CD4-positive, CD25-positive, alpha-beta regulatory T cell (primary cell): ENCODE data around the gene NELFCD. TPM values are rescaled to one million over a fixed set of nuclear protein-coding genes. Genes with fewer than 3 reads are reported as not detected.

ENCODE experiments used
- ATAC-seq, 2 donors: fragments of 150-1000 bp; cut with Tn5 transposase; one replicate each; pipeline ENCODE4 v1.10.0; 2021; ENCODE audit warnings: low read depth in 2 of 2, moderate number of reproducible peaks in 2 of 2, moderate library complexity in 1 of 2
- DNase-seq, 3 donors: peaks; one replicate each; pipeline versions ENCODE4 v3.0.0 to v3.0.0-alpha.2; 2012 to 2022; ENCODE audit warnings: mixed read lengths in 1 of 3
- H3K27ac ChIP-seq: one replicate; pipeline ENCODE4 v1.7.0; 2013; ENCODE audit warnings: mild to moderate bottlenecking, low read length; ENCODE audit not compliant: insufficient read depth, poor library complexity, severe bottlenecking
- H3K27me3 ChIP-seq: one replicate; pipeline ENCODE4 v1.7.0; 2013; ENCODE audit warnings: low read length; ENCODE audit not compliant: control insufficient read depth, insufficient read depth
- H3K36me3 ChIP-seq: one replicate; pipeline ENCODE4 v1.7.0; 2013; ENCODE audit warnings: mild to moderate bottlenecking, low read length, moderate library complexity; ENCODE audit not compliant: control insufficient read depth, insufficient read depth
- H3K4me1 ChIP-seq: 2 replicates; pipeline ENCODE4 v1.7.0; 2013; ENCODE audit warnings: mild to moderate bottlenecking, low read length; ENCODE audit not compliant: insufficient read depth, control insufficient read depth, poor library complexity, severe bottlenecking
- H3K4me3 ChIP-seq: one replicate; pipeline ENCODE4 v1.7.0; 2013; ENCODE audit warnings: low read depth, mild to moderate bottlenecking, low read length, moderate library complexity
- H3K9me3 ChIP-seq, 2 experiments: 1 replicate in 1 of 2; 2 replicates in 1 of 2; pipeline ENCODE4 v1.7.0; 2013; ENCODE audit warnings: low read length in 2 of 2, mild to moderate bottlenecking in 1 of 2, moderate library complexity in 1 of 2; ENCODE audit not compliant: control insufficient read depth in 2 of 2
- H3K27ac Mint-ChIP-seq, 3 donors: one replicate each; pipeline ENCODE4 v1.8.0; 2020 to 2022; ENCODE audit warnings: mild to moderate bottlenecking in 3 of 3, mixed read lengths in 3 of 3, moderate library complexity in 2 of 3
- H3K27me3 Mint-ChIP-seq: one replicate; pipeline ENCODE4 v1.8.0; 2022; ENCODE audit warnings: mild to moderate bottlenecking, mixed read lengths
- H3K36me3 Mint-ChIP-seq: one replicate; pipeline ENCODE4 v1.8.0; 2020; ENCODE audit warnings: mixed read lengths
- H3K4me1 Mint-ChIP-seq, 4 donors: one replicate each; pipeline ENCODE4 v1.8.0; 2020 to 2022; ENCODE audit warnings: mixed read lengths in 4 of 4, mild to moderate bottlenecking in 1 of 4
- H3K4me3 Mint-ChIP-seq, 4 donors: one replicate each; pipeline ENCODE4 v1.8.0; 2020 to 2022; ENCODE audit warnings: mild to moderate bottlenecking in 4 of 4, mixed read lengths in 4 of 4, moderate library complexity in 3 of 4
- H3K9me3 Mint-ChIP-seq, 7 donors: one replicate each; pipeline ENCODE4 v1.8.0; 2020 to 2022; ENCODE audit warnings: mixed read lengths in 7 of 7, mild to moderate bottlenecking in 3 of 7, moderate library complexity in 2 of 7
- polyA plus RNA-seq, 4 donors: library from polyadenylated mRNA; unstranded; fragments of 300-500 nt; fragmentation: Illumina TruSeq; gene quantifications; one replicate each; pipeline ENCODE4 v1.2.3, GENCODE V29; 2021
- total RNA-seq: library from RNA; stranded (reverse); gene quantifications from one replicate; pipeline ENCODE4 v1.2.3, GENCODE V29; 2022

The NELFCD gene
- total and polyA plus RNA-seq, 5 donors from 2014 or later: 58.6 to 68.2 (median 60.1) TPM

- peak overlapping the region in 2 of 3 donors; percentile 75 to 92 for H3K27ac Mint-ChIP-seq
- H3K4me3 Mint-ChIP-seq: peak overlapping the region; percentile 92 to 96 (median 94)
- peaks cover 34 to 53% (median 47%) of the 10 kb centered on the region in 4 donors for H3K4me1 Mint-ChIP-seq
These were observed 62.0 kb downstream of the NELFCD start for GRCh38 chr20:59042796-59043631.

GRCh38 chr20:59043698-59044097 lies 62.6 kb downstream of the NELFCD start:
- no peak for ATAC-seq
- Mint-ChIP-seq H3K27me3 (no peaks in the 10 kb centered on the region), H3K9me3 (no peaks in the 10 kb centered on the region), H3K27ac (peak overlapping the region in 2 of 3 donors; percentile 60 to 75), H3K4me3 (peak overlapping the region; percentile 80 to 96 (median 94)), H3K36me3 (peaks cover 12% of the 10 kb centered on the region), H3K4me1 (peaks cover 37 to 54% (median 45%) of the 10 kb centered on the region in 4 donors)
- Histone ChIP-seq H3K4me3 (peak overlapping the region; percentile 38), H3K27me3 (no peaks in the 10 kb centered on the region), H3K4me1 (peaks cover 43% of the 10 kb centered on the region), H3K36me3 (peaks cover 3% of the 10 kb centered on the region), H3K9me3 (no peaks in the 10 kb centered on the region), H3K27ac (peak overlapping the region; percentile 84)
- DNase-seq: no peak

More at GRCh38 chr20:59042796-59043631, 62.0 kb downstream of the NELFCD start:
- Histone ChIP-seq H3K27ac (peak overlapping the region; percentile 84), H3K4me3 (peak overlapping the region; percentile 38), H3K27me3 (no peaks in the 10 kb centered on the region), H3K9me3 (no peaks in the 10 kb centered on the region), H3K36me3 (peaks cover 5% of the 10 kb centered on the region), H3K4me1 (peaks cover 43% of the 10 kb centered on the region)
- no peaks in the 10 kb centered on the region for H3K27me3 Mint-ChIP-seq
- H3K9me3 Mint-ChIP-seq: no peaks in the 10 kb centered on the region
- peak; percentile 97 to 98 for ATAC-seq
- peaks cover 13% of the 10 kb centered on the region for H3K36me3 Mint-ChIP-seq
- DNase-seq: peak; percentile 93 to 95 (median 94)

GRCh38 chr20:59044295-59044694 lies 63.2 kb downstream of the NELFCD start:
- DNase-seq (no peak), ATAC-seq (no peak)
- Mint-ChIP-seq H3K27me3 (no peaks in the 10 kb centered on the region), H3K36me3 (peaks cover 12% of the 10 kb centered on the region), H3K27ac (peak overlapping the region in 1 of 3 donors; percentile 75), H3K4me1 (peaks cover 31 to 48% (median 40%) of the 10 kb centered on the region in 4 donors), H3K9me3 (no peaks in the 10 kb centered on the region), H3K4me3 (peak overlapping the region in 1 of 4 donors; percentile 96)
- Histone ChIP-seq H3K36me3 (peaks cover 3% of the 10 kb centered on the region), H3K4me3 (no peak overlapping the region), H3K27me3 (no peaks in the 10 kb centered on the region), H3K4me1 (peaks cover 37% of the 10 kb centered on the region), H3K27ac (no peak overlapping the region), H3K9me3 (no peaks in the 10 kb centered on the region)

Other genes starting within 250 kb of the NELFCD start
- gene GNAS-AS1, start 130.4 kb upstream of the NELFCD start, total RNA-seq: 0.54 TPM
- not detected for gene GNAS-AS1, start 130.4 kb upstream of the NELFCD start, polyA plus RNA-seq
- gene GNAS, start 128.5 kb upstream of the NELFCD start, total RNA-seq: 890 TPM
- gene GNAS, start 128.5 kb upstream of the NELFCD start, polyA plus RNA-seq: 100 to 1,000 TPM; 127 to 171 (median 154) TPM
- 26.6 TPM for gene CTSZ, start 26.0 kb downstream of the NELFCD start, total RNA-seq
- 1 to 10 TPM; 1.8 to 3.4 (median 3.2) TPM for gene CTSZ, start 26.0 kb downstream of the NELFCD start, polyA plus RNA-seq
- gene TUBB1, start 38.2 kb downstream of the NELFCD start, total RNA-seq: 31.7 TPM
- under 1 TPM; 0.07 to 0.22 (median 0.13) TPM for gene TUBB1, start 38.2 kb downstream of the NELFCD start, polyA plus RNA-seq
- gene ATP5F1E, start 51.1 kb downstream of the NELFCD start, total RNA-seq: 54.9 TPM
- 100 to 1,000 TPM in 2 of 4 donors, 10 to 100 TPM in 2; 85.6 to 145 (median 102) TPM for gene ATP5F1E, start 51.1 kb downstream of the NELFCD start, polyA plus RNA-seq
- gene PRELID3B, start 61.5 kb downstream of the NELFCD start, total RNA-seq: 50.4 TPM
- gene PRELID3B, start 61.5 kb downstream of the NELFCD start, polyA plus RNA-seq: 10 to 100 TPM; 33.8 to 44.7 (median 37.6) TPM
- gene ZNF831, start 182.6 kb downstream of the NELFCD start, total RNA-seq: 90.3 TPM
- 10 to 100 TPM; 15.9 to 22.1 (median 17.6) TPM for gene ZNF831, start 182.6 kb downstream of the NELFCD start, polyA plus RNA-seq